Stimulated activated CD4-positive, alpha-beta T cell treated with anti-CD3 and anti-CD28 coated beads, TNF-alpha, amount 100 ng/mL, for 4 hours (primary cell): ENCODE data around the gene LRRC55.

ENCODE experiments used
- DNase-seq, 3 experiments: peaks; one replicate each; pipeline ENCODE4 v3.0.0-alpha.2; 2020; ENCODE audit warnings: low read depth in 3 of 3

LRRC55 gene

GRCh38 chr11:57237204-57237681 lies 55.5 kb downstream of the LRRC55 start, which contains the start of gene APLNR:
Gene APLNR, minus strand, starts transcription at chr11:57237250. Its CDS starts 246 bp downstream, at chr11:57237004.
- DNase-seq: no peak

DNA sequence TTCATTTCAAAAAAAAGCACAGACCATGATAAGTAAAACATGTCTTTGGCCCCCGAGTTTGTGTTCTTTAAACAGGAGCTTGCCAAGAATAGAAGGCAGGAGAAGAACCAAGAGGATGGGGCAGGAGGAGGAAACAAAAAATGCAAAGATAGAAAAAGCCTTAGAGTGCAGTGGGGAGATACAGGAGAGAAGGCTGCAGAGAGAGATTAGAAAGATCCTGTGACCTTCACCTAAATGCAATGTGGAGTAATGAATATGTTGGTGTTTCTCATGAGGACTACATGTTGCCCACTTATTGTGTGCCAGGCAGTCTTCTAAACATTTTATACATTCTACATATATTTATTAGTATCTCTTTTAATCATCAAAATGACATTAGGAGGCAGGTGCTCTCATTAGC lies 57.6 kb downstream of the LRRC55 start:
- no peak for DNase-seq

DNA sequence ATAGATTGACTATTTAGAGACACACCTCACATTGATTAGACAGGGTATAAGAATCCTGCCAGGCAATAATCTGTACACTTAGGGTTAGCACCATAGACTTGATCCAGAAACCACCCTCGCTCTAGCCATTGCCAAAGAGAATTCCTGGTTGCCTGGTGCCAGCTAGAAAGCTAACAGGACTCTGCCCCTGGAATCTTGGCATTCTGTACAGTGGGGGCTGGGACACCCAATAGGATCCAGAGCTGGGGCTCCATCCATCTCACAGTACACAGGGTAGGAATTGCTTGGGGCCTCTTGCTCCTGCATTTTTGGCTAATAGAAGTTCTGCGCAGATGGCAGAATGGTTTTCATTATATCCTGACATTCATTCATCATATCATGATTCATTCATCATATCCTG lies 58.3 kb downstream of the LRRC55 start:
- no peak for DNase-seq

GRCh38 chr11:57240757-57241156 lies 59.0 kb downstream of the LRRC55 start:
- DNase-seq: no peak
